Hepatic stellate cell (primary cell): ENCODE data around the gene CD74.
"Not testable (repeated sequence)": the region's sequence is repeated elsewhere in the genome, so short reads cannot be mapped to it uniquely, and the experiment has no call there.

Source experiments
- DNase-seq: peaks from one replicate; pipeline ENCODE4 v3.0.0; 2011; ENCODE audit warnings: low spot score

Gene CD74

DNA sequence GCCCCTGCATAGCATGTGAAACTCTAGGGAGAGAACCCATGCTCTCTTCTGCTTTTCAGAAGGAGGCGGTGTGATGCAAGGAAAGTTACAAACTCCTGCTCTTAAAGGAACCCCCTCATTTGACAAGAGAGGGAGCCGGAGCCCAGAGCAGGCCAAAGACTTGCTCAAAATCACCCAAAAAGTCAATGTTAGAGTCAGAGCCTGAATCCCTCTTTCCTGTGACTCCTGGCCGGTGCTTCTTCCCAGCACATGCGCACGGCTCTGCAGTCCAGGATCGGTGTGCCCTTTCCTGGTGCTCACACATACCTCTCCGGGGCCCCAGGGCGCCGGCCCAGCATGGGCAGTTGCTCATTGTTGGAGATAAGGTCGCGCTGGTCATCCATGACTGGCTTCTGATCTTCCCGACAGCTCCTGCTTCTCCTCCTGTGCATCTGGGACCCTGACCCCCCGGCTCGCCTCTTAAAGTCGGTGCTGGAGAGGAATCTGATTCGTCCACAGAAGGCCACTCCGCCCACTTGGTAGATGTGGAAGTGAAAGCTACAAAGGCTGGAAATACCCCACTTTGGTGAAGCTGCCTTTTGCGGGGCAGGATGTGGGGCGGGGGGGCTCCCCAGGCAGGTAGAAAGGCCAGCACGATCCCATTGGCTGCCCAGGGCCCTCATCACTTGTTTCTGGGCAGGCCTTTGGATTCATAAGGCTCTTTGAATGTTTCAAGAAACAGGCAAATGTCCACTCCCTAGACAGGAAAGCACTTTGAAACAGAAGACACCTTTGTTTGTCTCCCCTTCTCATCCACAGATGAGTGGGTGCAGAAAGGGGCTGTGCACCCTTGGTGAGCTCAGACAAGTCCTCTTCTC lies at the start of gene CD74:
TSS of gene CD74 (minus strand) at position 592 of the 857 bp plus-strand sequence. CDS start at position 431, 161 bp downstream.
- DNase-seq: peak; percentile 44

DNA sequence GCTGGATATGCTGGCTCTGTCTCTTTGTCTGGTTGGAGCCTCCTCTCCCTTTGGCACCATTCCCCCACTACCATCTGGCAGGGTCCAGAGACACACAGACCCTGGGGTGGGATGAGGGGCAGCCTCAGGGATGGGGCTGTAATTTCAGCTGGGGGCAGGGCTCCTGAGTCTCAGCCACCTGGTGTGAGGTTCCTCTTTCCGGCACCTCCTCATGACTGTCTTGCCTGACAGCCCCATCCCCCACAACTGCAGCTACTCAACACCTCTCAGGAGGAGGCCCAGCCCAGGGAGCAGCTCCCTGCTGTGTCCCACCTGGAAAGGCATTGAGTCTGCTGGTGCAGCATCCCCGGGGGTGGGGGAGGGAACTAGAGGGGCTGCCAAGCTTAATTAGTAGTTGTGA lies 48.5 kb upstream of the CD74 start:
- DNase-seq: no peak

DNA sequence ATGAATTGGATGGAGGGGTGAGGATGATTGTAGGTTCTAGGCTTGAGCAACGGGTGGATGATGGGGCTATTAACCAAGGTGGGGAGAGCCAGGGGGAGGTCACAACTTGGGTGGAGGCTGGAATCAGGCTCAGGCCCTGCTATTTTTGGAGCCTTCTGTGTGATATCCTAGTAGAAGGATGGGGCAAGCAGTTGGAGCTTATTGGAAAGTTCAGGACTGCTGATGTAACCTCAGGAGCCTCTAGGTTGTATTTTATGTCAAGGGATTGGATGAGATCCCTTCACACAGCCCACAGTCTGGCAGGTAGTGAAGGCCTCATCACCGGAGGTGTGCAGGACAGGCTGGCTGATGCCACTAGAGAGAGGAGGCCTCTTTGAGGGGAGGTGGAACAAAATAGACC lies 48.1 kb upstream of the CD74 start:
- no peak for DNase-seq

DNA sequence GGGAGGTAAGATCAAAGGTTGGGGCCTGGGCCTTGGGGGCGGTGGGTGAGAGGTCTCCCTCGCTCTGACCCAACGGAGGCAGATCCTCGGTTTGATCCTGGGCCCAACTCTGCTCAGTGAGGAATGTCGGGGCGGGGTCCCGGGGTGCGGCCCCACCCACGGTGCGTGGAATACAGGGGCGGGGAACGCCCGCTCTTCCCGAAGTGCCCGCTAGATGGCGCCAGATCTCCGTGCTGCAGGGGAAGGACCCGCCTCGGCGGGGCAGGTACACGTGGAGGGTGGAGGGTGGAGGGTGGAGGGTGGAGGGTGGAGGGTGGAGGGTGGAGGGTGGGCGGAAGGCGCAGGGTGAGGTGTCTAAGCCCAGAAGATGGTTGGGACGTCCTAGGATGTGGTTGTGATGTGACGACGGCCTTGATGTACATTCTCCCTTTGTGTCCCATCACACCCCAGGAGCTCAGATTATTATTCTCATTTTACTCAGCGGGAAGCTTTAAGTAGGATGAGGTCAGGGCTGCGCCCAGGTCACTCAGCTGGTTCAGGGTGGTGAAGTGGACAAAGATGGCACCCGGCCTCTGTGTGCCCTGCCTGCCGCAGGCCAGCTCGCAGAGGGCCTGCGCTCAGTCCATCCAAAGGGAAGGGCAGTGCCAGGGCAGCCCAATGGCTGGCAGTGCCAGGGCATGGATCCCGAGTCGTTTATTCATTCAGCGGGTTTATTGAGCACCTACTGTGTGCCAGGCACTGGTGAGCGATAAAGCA lies 46.3 kb upstream of the CD74 start:
- peak; percentile 78 for DNase-seq

DNA sequence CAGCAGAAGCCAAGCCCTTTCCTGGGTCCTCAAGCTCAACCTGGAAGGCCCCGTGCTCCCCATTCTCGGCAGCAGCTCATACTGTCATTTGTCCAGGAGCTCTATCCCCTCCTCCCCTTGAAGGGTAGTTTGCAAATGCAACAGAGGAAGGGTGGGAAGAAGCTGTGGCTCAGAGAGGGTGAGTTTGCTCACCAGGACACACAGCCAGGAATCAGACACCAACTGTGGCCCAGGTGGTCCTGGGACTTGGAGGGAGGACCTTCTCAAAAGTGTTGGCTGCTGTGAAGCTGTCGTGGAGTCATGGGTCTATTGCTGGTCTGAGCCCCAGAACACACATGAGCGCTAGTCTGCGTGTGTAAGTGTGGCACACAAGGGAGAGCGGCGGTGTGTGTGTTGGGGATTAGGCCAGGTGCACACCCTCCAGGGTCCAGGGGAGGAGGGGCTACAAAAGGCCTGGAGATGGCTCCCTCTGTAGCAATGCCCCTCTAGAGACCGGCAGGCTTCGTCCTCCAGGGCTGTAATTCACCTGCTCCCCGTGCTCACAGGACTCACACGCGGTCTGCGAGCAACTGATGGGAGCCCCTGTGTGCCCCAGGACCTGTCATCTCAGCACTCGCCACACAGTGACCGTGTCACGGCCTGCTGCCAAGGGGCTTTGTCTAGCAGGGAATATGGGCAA lies 45.0 kb upstream of the CD74 start:
- no peak for DNase-seq

DNA sequence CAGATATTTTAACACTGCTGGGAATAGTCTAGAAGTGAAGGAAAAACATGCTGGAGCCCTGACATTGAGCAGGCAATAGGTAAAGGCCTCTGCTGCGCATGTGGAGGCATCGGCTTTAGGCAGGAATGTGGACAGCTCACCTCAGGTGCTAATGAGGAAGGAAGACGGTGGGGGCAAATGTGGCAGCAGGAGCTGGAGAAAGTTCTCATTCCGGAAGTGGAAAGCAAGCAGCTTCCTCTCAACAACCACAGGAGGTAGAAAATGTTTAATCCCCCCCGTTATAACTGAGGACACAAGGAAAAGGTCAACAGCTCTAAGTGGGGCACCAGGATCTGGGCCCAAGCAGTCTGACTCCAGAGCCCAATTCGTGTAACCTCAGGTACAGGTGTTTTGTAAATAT lies 44.4 kb upstream of the CD74 start:
- DNase-seq: no peak

DNA sequence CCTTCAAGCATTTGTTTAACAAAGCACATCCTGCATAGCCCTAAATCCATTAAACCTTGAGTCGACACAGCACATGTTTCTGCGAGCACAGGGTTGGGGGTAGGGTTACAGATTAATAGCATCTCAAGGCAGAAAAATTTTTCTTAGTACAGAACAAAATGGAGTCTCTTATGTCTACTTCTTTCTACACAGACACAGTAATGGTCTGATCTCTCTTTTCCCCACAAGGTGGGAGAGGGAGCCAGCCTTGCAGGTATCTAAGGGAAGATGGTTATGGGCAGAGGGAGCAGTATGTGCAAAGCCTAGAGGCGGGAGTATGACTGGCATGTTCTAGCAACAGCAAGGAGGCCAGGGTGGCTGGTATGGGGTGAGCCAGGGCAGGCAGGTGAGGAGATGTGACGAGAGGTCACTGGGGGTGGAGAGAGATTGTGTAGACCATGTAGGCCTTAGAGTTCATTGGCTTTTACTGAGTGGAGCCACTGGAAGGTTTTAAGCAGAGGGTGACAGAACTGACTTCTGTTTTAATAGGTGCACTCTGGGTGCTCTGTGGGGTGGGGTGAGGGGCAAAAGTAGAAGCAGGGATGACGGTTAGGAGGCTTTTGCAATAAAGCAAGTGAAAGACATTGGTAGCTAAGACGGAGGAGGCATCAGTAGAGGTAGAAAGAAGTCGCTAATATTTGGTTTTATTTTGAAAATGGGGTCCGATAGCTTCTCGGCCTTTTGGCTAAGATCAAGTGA lies 42.0 kb upstream of the CD74 start:
- no peak for DNase-seq

DNA sequence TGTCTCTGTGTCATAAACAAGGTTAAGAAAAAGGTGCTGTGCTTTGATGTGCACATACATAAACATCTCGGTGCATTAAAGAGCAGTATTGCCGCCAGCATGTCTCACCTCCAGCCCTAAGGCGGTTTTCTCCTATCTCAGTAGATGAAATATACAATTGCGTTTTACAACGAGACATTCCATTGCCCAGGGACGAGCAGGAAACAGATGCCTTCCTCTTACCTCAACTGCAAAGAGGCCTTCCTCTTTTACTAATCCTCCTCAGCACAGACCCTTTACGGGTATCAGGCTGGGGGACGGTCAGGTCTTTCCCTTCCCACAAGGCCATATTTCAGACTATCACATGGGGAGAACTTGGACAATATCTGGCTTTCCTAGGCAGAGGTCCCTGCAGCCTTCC lies 41.3 kb upstream of the CD74 start:
- DNase-seq: not testable (repeated sequence)

DNA sequence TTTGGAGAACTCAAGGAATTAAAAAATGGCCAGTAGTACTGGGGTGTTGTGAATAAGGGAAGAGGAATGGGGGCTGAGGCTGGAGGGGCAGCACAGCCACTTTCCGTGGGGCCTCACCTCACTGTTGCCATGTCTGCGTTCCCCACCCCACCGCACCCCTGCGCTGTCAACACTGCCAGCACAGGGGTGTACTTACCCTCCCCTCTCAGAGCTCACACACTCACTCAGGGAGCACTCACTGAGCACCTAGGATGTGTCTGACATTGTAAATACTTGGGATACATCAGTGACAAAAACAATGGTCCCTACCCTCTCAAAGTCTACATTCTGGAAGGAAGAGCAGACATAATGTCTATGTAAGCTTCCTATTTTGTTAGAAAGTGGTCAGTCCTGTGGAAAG lies 40.2 kb upstream of the CD74 start:
- DNase-seq: no peak

DNA sequence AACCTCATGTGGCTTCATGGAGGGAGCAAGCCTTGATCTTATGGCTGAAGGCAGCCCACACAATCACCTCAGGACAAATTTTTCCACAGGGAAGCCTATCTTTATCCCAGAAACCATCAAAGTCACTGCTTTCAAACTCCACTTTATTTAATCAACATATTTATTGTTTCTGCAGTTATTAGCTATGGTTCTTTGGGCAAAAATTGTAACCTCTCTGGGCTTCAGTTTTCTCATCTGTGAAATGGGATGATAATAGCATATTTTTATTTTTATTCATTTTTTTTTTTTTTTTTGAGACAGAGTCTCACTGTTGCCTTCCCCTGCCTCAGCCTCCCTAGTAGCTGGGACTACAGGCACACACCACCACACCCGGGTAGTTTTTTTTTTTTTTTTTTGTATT lies 38.9 kb upstream of the CD74 start:
- DNase-seq: no peak

DNA sequence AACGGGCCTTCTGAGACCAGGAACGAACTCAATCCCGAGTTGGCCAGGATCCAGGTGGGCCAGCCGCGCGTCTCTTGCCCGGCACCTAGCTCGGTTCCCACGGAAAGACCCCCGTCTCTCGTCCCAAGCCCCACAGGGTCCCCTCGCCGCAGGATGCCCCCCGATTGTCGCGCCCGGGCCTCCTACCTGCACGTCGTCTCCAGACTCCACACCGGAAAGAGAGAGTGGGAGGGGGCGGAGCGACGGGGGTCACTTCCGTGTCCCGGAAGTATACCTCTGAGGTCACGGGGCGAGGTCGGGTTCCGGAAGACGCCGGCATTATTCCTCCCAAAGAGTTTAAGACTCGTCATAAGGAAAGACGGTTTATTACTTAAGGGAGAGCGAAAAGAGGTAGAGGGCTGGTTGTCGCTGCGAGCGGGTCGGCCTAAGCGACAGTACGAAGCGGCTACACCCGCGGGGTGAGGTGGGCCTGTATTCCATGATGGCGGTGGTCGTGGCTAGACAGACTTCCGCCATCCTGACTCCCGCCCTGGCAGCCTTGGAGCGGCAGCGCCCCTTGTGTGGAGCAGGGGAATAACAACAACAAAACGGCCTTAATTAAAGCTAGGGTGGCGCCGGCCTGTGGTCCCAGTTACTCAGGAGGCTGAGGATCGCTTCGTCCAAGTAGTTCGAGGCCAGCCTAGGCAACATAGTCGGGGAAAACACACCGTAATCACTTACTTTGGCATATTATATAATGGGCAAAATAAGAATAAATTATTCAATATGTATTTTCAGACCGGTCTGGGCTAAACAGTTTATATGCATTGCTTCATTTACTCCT lies 37.0 kb upstream of the CD74 start, which contains the start of gene RPS14:
TSS of gene RPS14 (minus strand) at position 223 of the 823 bp plus-strand sequence. CDS start 2,006 bp downstream, outside the sequence.
- DNase-seq: peak; percentile 92

DNA sequence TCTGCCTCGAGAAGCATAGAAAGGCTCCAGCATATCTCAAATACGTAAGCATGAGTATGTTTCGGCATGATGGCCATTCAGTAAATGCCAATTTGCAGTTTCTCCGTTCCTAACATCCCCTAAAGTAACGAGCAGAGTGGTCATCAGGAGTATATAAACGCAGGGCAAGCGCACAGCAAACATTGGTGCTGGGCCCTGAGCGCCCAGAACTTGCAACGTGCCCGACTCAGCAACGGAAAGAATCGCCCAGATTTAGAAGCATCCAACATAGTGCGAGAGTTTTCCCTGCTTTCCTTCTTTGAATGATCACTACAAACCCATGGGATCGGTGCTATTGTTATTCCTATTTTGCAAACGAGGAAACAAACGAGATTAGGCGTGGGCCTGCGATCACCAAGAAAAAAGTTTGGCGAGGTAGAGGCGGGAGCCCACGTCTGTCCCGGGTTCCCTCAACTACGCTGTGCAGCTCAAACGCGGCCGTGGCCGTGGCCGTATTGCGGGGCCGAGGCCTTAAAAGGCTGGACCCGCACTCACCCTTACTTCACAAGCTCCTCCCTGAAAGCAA lies 36.3 kb upstream of the CD74 start:
- DNase-seq: peak; percentile 64

DNA sequence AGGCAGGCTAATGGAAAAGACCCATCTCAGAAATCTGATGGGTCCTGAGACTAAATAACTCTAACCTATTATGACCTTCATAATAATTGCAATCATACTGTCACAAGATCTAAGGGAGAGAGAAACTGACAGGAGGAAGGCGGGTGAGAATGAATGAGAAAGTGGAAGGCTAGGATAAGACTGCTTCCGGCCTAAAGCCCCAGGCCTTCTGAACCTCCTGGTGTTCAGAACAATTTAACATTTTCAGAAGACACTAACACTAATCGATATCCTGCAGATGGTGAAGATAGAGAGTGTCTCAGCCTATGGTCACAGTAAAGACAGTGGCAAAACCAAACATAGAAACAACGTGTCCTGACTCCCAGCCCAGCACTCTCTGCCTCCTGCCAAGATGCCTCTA lies 35.6 kb upstream of the CD74 start:
- no peak for DNase-seq

DNA sequence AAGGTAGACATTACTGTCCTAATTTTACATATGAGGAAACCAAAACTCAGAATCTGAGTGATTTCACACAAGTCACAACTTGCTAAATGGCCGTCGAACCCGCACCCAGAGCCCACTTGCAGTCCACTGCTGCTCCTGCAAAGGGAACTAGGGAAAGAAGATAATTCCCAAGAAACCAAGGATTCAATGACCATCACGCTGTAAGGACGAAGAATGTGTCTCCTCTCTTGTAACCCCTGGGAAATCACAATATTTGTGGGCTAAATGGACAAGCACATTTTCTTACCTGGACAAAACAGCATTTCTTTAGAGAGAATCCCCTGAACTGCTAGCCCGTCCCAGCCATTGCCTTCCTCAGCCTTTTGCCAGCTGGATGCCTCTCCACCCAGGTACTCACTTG lies 34.5 kb upstream of the CD74 start:
- no peak for DNase-seq

DNA sequence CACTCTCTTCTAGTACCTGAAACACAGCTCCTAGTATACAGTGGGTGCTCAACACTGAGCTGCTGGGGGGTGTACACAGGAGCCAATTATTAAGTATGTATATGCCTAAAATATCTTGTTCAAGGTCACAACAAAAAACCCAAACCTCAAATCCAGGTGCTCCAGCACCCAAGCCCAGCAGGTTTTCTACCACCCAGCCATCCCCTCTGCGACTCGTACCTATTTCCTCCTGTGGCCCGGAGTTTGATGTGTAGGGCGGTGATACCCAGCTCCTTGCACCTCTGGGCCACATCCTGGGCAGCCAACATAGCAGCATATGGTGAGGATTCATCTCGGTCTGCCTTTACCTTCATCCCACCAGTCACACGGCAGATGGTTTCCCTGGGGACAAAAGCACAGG lies 33.9 kb upstream of the CD74 start:
- no peak for DNase-seq

DNA sequence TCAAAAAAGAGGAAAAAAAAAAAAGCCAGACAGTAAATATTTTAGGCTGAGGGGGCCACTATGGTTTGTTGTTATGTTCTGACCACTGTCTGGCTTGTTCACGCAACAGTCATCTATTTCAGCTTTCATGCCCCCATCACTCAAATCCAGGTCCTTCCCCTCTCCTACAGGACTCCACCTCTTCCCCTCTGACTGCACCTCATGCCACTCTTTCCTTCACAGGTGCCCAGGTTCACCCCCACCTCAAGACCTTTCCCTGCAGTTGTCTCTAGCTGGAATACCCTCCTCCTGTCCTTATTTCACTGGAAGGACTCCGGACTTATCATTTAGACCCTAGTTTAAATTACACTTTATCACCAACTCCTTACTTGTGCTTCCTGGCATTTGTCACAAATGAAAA lies 33.4 kb upstream of the CD74 start:
- no peak for DNase-seq

DNA sequence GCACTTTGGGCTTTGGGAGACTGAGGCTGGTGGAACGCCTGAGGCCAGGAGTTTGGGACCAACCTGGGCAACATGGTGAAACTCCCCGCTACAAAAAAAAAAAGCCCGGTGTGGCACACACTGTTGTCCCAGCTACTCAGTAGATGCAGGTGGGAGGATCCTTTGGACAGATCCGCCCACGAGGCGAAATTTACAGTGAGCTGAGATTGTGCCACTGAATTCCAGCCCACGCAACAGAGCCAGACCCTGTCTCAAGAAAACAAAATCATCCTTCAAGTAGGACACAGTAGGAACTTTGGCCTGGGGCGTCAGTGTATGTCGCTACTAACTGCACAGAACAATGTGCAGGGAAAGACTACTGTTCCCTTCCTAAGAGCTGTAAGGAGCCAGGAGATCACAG lies 32.1 kb upstream of the CD74 start:
- no peak for DNase-seq

DNA sequence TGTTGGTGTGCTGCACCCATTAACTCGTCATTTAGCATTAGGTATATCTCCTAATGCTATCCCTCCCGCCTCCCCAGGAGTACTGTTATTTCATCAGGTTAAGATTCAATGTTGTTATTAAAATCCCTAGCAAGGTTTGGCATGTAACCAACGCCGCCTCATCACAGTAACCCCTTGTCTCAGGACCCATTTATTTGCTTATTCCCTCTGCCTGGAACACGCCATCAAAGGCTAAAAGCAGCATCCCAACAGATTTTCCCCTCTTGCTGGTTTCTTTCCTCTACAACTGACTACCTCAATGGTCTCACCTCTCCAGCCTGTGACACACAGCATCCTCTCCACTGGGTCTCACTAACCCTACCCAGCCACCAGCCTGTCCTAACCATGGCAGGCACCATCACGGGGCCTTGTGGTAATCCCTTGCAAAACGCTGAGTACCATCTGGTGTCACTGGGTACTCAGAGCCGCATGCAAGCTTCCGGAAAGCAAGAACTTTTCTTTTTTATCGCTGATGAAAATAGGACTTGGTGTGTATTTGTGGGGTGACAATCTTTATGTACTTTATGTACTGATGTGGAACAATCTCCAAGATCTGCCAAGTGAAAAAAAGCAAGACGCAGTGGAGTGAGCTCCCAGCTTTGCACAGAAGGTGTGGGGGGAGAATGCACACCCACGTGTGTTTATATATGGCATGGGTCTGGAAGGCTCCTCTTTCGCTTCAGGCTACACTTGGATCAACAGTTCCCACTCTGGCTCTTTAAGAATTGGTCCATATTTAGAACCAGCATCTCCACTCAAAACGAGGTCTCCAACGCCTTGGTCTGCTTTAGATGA lies 30.7 kb upstream of the CD74 start:
- DNase-seq: no peak

DNA sequence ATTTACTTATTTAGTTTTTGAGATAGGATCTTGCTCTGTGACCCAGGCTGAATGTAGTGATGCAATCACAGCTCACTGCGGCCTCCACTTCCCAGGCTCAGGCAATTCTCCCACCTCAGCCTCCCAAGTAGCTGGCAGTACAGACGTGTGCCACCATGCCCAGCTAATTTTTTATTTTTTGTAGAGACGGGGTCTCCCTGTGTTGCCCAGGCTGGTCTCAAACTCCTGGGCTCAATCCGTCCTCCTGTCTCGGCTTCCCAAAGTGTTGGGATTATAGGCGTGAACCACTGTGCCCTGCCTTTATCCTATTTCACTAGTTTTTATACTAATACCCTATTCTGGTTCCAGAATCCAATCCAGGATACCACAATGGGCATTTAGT lies 30.0 kb upstream of the CD74 start:
- no peak for DNase-seq
